Retinal pigment epithelial cell (primary cell): Measurements from ENCODE around the gene CCDC97.

Experiments used
- DNase-seq: peaks from one replicate; pipeline ENCODE4 v3.0.0-alpha.2; 2010; ENCODE audit warnings: low read depth
- H3K4me3 ChIP-seq: 2 replicates; pipeline ENCODE4 v1.5.1; 2011; ENCODE audit warnings: mild to moderate bottlenecking, low read length, control low read depth, moderate library complexity
- TF ChIP-seq, protein P1 (sequence below): conservative IDR thresholded peaks from 2 replicates; pipeline ENCODE4 v1.5.1; 2011; ENCODE audit warnings: low read depth, low read length, control low read depth, inconsistent platforms

Gene CCDC97

DNA sequence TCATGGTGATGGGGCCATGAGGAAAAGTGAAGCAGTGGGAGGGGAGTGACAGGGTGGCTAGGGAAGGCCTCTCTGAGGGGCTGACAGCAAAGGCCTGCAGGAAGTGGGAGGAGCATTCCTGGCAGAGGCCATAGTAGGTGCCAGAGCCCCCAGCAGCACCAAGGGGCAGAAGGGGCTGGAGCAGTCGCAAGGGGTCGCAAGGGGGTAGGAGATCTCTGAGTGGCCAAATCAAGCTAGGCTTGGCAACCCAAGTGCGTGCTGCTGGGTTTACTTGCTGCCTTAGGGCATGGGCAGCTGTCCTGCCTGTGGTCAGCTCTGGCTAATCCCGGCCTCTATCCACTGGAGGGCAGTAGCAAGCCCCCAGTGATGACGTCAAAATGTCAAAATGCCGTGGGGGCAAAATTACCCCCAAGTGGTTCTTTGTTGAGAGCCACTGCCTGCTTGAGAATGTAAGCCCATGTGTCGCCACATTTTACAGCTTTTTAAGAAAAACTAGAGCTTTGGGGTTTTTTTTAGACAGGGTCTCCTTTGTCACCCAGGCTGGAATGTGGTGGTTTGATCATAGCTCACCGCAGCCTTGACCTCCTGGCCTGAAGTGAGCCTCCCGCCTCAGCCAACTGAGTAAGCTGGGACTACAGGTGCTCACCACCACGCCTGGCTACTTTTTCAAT is 11.8 kb downstream of the CCDC97 start:
- no peak overlapping the region for H3K4me3 ChIP-seq
- TF ChIP-seq, protein P1, sequence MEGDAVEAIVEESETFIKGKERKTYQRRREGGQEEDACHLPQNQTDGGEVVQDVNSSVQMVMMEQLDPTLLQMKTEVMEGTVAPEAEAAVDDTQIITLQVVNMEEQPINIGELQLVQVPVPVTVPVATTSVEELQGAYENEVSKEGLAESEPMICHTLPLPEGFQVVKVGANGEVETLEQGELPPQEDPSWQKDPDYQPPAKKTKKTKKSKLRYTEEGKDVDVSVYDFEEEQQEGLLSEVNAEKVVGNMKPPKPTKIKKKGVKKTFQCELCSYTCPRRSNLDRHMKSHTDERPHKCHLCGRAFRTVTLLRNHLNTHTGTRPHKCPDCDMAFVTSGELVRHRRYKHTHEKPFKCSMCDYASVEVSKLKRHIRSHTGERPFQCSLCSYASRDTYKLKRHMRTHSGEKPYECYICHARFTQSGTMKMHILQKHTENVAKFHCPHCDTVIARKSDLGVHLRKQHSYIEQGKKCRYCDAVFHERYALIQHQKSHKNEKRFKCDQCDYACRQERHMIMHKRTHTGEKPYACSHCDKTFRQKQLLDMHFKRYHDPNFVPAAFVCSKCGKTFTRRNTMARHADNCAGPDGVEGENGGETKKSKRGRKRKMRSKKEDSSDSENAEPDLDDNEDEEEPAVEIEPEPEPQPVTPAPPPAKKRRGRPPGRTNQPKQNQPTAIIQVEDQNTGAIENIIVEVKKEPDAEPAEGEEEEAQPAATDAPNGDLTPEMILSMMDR = peak; percentile 83
- no peak for DNase-seq

DNA sequence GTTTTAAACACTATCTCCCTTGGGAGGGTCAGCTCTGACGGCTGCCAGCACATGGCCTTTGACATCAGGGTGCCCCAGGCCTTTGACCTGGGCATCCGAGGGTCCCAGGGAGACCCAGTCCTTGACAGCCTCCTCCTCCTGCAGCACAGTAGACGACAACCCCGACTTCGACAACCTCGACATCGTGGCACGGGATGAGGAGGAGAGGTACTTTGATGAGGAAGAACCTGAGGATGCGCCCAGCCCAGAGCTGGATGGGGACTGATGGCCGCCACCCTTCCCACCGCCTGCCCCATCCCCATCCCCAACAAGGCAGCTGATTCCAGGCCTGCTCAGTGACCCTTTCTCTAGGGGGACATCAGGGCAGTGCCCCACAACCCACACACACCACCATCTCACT is 12.5 kb downstream of the CCDC97 start:
- DNase-seq = no peak
- no peak overlapping the region for H3K4me3 ChIP-seq
- TF ChIP-seq, protein P1 = no peak

DNA sequence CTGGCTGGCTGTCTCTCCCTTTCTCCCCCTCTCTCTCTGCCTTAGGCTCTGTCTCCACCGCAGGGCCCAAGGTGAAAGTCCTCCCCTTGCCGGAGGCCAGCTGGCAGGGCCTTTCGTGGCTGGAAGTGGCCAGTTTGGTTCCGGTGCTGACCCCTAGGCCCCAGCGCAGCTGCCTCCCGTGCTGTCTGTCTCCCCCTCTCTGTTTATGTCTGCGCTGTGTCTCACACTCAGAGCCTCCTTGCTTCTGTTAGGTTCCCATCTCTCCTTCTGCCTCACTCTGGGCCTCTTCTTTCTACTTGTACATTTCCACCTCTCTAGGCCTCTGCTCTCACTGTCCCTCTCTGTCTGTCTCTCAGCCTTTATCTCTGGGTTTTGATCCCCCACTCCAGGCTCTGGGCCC is 13.1 kb downstream of the CCDC97 start:
- TF ChIP-seq, protein P1 = no peak
- no peak for DNase-seq
- no peak overlapping the region for H3K4me3 ChIP-seq

DNA sequence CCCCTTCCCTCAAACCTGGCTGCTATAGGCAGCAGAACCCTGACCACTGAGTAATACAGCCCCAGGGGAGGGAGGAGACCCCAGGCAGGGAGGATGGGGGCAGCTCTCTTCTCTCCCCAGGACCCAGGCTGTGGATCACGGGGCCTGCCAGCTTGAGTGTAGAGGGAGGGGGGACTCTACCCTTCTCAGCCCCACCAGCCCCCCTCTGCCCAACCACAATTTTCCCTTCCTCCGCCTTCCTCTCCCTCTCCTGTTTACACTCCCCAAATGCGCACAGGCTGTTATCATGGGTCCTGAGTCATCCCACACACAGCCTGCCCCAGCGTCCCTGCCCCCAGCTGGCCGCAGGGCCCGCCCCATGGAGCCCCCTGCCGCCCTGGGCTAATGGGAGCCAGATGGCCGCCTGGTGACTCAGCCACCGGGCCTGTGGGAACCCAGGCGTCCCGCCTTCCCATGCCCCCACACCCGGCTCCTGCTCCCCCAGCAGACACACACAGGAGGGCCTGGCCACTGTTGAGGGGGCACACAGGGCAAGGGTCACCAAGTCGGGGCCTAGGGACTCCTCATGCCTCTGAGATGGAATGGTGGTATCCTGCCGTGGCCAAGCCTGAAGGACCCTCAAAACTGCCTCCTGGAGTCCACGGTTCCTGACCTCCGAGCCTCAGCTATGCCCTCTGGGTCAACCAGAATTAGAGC is 13.6 kb downstream of the CCDC97 start:
- peak; percentile 77 for DNase-seq
- H3K4me3 ChIP-seq = no peak overlapping the region
- TF ChIP-seq, protein P1 = no peak

DNA sequence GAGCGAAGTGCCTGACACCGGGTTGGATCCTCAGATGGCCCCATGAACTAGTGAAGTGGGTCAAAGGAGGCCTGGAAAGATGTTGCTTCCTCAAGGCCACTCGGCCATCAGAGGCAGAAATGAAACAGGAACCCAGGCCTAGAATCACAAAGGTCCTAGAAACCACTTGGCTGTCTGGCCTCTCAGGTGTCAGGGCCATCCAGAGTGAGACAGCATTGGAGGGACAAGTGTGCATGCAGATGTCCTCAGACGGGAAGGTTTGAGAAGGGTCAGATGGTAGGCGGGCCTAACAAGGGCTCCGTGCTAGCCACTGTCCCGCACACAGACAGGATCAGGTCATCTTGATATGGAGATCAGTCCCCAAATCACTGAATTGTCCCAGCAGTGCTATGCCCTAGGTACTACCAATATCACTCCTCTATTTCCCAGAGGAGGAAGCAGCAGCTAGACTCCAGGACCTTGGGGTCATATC is 14.3 kb downstream of the CCDC97 start:
- no peak for DNase-seq
- H3K4me3 ChIP-seq = no peak overlapping the region

DNA sequence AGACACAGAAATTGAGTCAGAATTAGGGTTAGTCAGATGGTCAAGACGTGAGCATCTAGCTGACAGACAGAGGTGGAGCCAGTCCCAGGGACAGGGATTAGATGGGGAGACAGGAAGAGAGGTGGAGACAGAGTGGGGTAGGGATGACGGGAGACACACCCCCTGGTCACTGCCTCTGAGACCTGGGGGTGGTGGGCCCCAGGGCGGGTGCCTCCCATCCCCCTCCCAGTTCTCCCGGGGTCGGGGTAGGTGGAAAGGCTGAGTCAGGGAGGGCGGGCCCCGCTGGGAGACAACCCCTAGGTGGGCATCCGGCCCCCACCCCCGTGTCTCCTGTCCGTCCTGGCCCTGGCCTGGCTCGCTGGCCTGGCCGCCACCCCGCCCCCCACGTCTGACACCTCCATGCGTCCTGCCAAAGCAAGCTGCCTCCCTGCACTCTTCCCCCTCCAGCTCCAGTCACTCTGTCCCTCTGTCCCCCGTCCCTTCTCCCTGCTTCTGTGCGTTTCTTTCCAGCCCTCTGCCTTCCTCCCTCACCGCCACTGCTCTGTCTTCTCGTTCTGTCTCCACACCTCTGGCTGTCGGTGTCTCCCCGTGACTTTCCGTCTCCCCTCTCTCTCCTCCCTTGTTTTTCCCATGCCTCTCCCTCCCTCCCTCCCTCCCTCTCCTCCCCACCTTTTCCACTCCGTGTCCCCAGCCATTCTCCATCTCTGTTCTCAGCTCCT is 15.1 kb downstream of the CCDC97 start:
- H3K4me3 ChIP-seq = peak overlapping the region; percentile 35
- no peak for DNase-seq
- TF ChIP-seq, protein P1 = no peak

More for the DNA sequence above, 14.3 kb downstream of the CCDC97 start:
- TF ChIP-seq, protein P1 = no peak
